ENCODE results near the gene RC3H1.
"Not testable (repeated sequence)": the region's sequence is repeated elsewhere in the genome, so short reads cannot be mapped to it uniquely, and the experiment has no call there.

The RC3H1 gene

GRCh38 chr1:174005032-174005431 lies 17.1 kb downstream of the RC3H1 start:
- H3K9me3 Mint-ChIP-seq: no peaks in the 10 kb centered on the region
- H3K4me1 Mint-ChIP-seq (ENCODE audit: low read depth): peaks cover 64% of the 10 kb centered on the region
- no peak overlapping the region for H3K27ac Mint-ChIP-seq
- DNase-seq: no peak
- peaks cover 42% of the 10 kb centered on the region for H3K36me3 Mint-ChIP-seq (ENCODE audit: low read depth)
- H3K27me3 Mint-ChIP-seq: no peaks in the 10 kb centered on the region
- H3K4me3 Mint-ChIP-seq: no peak overlapping the region

- H3K4me1 Mint-ChIP-seq (ENCODE audit: low read depth): peaks cover 60% of the 10 kb centered on the region
- no peaks in the 10 kb centered on the region for H3K27me3 Mint-ChIP-seq
- DNase-seq: no peak
- no peak overlapping the region for H3K27ac Mint-ChIP-seq
- no peaks in the 10 kb centered on the region for H3K9me3 Mint-ChIP-seq
- no peak overlapping the region for H3K4me3 Mint-ChIP-seq
- H3K36me3 Mint-ChIP-seq (ENCODE audit: low read depth): peaks cover 34% of the 10 kb centered on the region
Measured at GRCh38 chr1:174003867-174004266, 18.3 kb downstream of the RC3H1 start.

- H3K4me1 Mint-ChIP-seq (ENCODE audit: low read depth): peaks cover 64% of the 10 kb centered on the region
- no peak overlapping the region for H3K4me3 Mint-ChIP-seq
- no peaks in the 10 kb centered on the region for H3K27me3 Mint-ChIP-seq
- DNase-seq: no peak
- H3K27ac Mint-ChIP-seq: no peak overlapping the region
- no peaks in the 10 kb centered on the region for H3K9me3 Mint-ChIP-seq
- H3K36me3 Mint-ChIP-seq (ENCODE audit: low read depth): peaks cover 30% of the 10 kb centered on the region
Measured at GRCh38 chr1:174001573-174001972, 20.6 kb downstream of the RC3H1 start.

GRCh38 chr1:174000371-174000770 lies 21.8 kb downstream of the RC3H1 start:
- H3K4me1 Mint-ChIP-seq (ENCODE audit: low read depth): peaks cover 63% of the 10 kb centered on the region
- H3K27me3 Mint-ChIP-seq: no peaks in the 10 kb centered on the region
- no peak overlapping the region for H3K4me3 Mint-ChIP-seq
- H3K27ac Mint-ChIP-seq: no peak overlapping the region
- peaks cover 32% of the 10 kb centered on the region for H3K36me3 Mint-ChIP-seq (ENCODE audit: low read depth)
- H3K9me3 Mint-ChIP-seq: no peaks in the 10 kb centered on the region
- DNase-seq: no peak

- H3K27ac Mint-ChIP-seq: peak overlapping the region; percentile 9
- DNase-seq: no peak
- peaks cover 43% of the 10 kb centered on the region for H3K36me3 Mint-ChIP-seq (ENCODE audit: low read depth)
- no peak overlapping the region for H3K4me3 Mint-ChIP-seq
- no peaks in the 10 kb centered on the region for H3K27me3 Mint-ChIP-seq
- no peaks in the 10 kb centered on the region for H3K9me3 Mint-ChIP-seq
- peaks cover 60% of the 10 kb centered on the region for H3K4me1 Mint-ChIP-seq (ENCODE audit: low read depth)
Measured at GRCh38 chr1:173997791-173998190, 24.4 kb downstream of the RC3H1 start.

GRCh38 chr1:173996995-173997394 lies 25.2 kb downstream of the RC3H1 start:
- H3K27me3 Mint-ChIP-seq: no peaks in the 10 kb centered on the region
- peak overlapping the region; percentile 35 for H3K27ac Mint-ChIP-seq
- H3K36me3 Mint-ChIP-seq (ENCODE audit: low read depth): peaks cover 48% of the 10 kb centered on the region
- peaks cover 54% of the 10 kb centered on the region for H3K4me1 Mint-ChIP-seq (ENCODE audit: low read depth)
- DNase-seq: no peak
- H3K4me3 Mint-ChIP-seq: no peak overlapping the region
- H3K9me3 Mint-ChIP-seq: no peaks in the 10 kb centered on the region

GRCh38 chr1:173995475-173995874 lies 26.7 kb downstream of the RC3H1 start:
- no peak for DNase-seq
- H3K9me3 Mint-ChIP-seq: no peaks in the 10 kb centered on the region
- peaks cover 56% of the 10 kb centered on the region for H3K36me3 Mint-ChIP-seq (ENCODE audit: low read depth)
- no peak overlapping the region for H3K4me3 Mint-ChIP-seq
- H3K27me3 Mint-ChIP-seq: no peaks in the 10 kb centered on the region
- peaks cover 41% of the 10 kb centered on the region for H3K4me1 Mint-ChIP-seq (ENCODE audit: low read depth)
- H3K27ac Mint-ChIP-seq: peak overlapping the region; percentile 27

GRCh38 chr1:173993948-173994347 lies 28.2 kb downstream of the RC3H1 start:
- H3K4me3 Mint-ChIP-seq, DNase-seq, H3K9me3 Mint-ChIP-seq, H3K27ac Mint-ChIP-seq, H3K27me3 Mint-ChIP-seq: not testable (repeated sequence)
- Mint-ChIP-seq H3K36me3 (ENCODE audit: low read depth) (peaks cover 57% of the 10 kb centered on the region), H3K4me1 (ENCODE audit: low read depth) (peaks cover 31% of the 10 kb centered on the region)

- no peak overlapping the region for H3K27ac Mint-ChIP-seq
- no peaks in the 10 kb centered on the region for H3K9me3 Mint-ChIP-seq
- H3K36me3 Mint-ChIP-seq (ENCODE audit: low read depth): peaks cover 71% of the 10 kb centered on the region
- DNase-seq: no peak
- peaks cover 3% of the 10 kb centered on the region for H3K4me1 Mint-ChIP-seq (ENCODE audit: low read depth)
- no peaks in the 10 kb centered on the region for H3K27me3 Mint-ChIP-seq
- H3K4me3 Mint-ChIP-seq: no peak overlapping the region
Measured at GRCh38 chr1:173988068-173988467, 34.1 kb downstream of the RC3H1 start.

GRCh38 chr1:173986951-173987350 lies 35.2 kb downstream of the RC3H1 start:
- H3K27ac Mint-ChIP-seq: peak overlapping the region; percentile 20
- H3K4me1 Mint-ChIP-seq (ENCODE audit: low read depth): peaks cover 2% of the 10 kb centered on the region
- H3K36me3 Mint-ChIP-seq (ENCODE audit: low read depth): peaks cover 69% of the 10 kb centered on the region

GRCh38 chr1:173970252-173970651 lies 51.9 kb downstream of the RC3H1 start:
- DNase-seq: no peak
- no peaks in the 10 kb centered on the region for H3K4me1 Mint-ChIP-seq (ENCODE audit: low read depth)
- peaks cover 75% of the 10 kb centered on the region for H3K36me3 Mint-ChIP-seq (ENCODE audit: low read depth)
- no peak overlapping the region for H3K27ac Mint-ChIP-seq
- no peak overlapping the region for H3K4me3 Mint-ChIP-seq
- H3K27me3 Mint-ChIP-seq: no peaks in the 10 kb centered on the region
- H3K9me3 Mint-ChIP-seq: no peaks in the 10 kb centered on the region

More at GRCh38 chr1:173986951-173987350, 35.2 kb downstream of the RC3H1 start:
- DNase-seq: no peak
- H3K27me3 Mint-ChIP-seq: no peaks in the 10 kb centered on the region
- H3K9me3 Mint-ChIP-seq: no peaks in the 10 kb centered on the region
- no peak overlapping the region for H3K4me3 Mint-ChIP-seq

GRCh38 chr1:173965896-173966295 lies 56.3 kb downstream of the RC3H1 start:
- not testable (repeated sequence) for H3K4me3 Mint-ChIP-seq; H3K27ac Mint-ChIP-seq; H3K4me1 Mint-ChIP-seq (ENCODE audit: low read depth); DNase-seq; H3K9me3 Mint-ChIP-seq; H3K27me3 Mint-ChIP-seq
- peaks cover 80% of the 10 kb centered on the region for H3K36me3 Mint-ChIP-seq (ENCODE audit: low read depth)

- Mint-ChIP-seq H3K9me3 (no peaks in the 10 kb centered on the region), H3K27ac (no peak overlapping the region), H3K4me3 (no peak overlapping the region), H3K36me3 (ENCODE audit: low read depth) (peaks cover 86% of the 10 kb centered on the region), H3K4me1 (ENCODE audit: low read depth) (no peaks in the 10 kb centered on the region), H3K27me3 (no peaks in the 10 kb centered on the region)
- DNase-seq: no peak
Measured at GRCh38 chr1:173963477-173963876, 58.7 kb downstream of the RC3H1 start.

- DNase-seq: no peak
- Mint-ChIP-seq H3K4me3 (no peak overlapping the region), H3K36me3 (ENCODE audit: low read depth) (peaks cover 79% of the 10 kb centered on the region), H3K9me3 (no peaks in the 10 kb centered on the region), H3K4me1 (ENCODE audit: low read depth) (no peaks in the 10 kb centered on the region), H3K27me3 (no peaks in the 10 kb centered on the region), H3K27ac (peak overlapping the region; percentile 69)
Measured at GRCh38 chr1:173960625-173961024, 61.5 kb downstream of the RC3H1 start.

- no peak for DNase-seq
- Mint-ChIP-seq H3K4me1 (ENCODE audit: low read depth) (peaks cover 21% of the 10 kb centered on the region), H3K36me3 (ENCODE audit: low read depth) (peaks cover 74% of the 10 kb centered on the region), H3K9me3 (no peaks in the 10 kb centered on the region), H3K27ac (peak overlapping the region; percentile 20), H3K27me3 (no peaks in the 10 kb centered on the region), H3K4me3 (no peak overlapping the region)
Measured at GRCh38 chr1:173954179-173954578, 68.0 kb downstream of the RC3H1 start.

GRCh38 chr1:173948594-173948993 lies 73.6 kb downstream of the RC3H1 start:
- Mint-ChIP-seq H3K4me1 (ENCODE audit: low read depth) (peaks cover 16% of the 10 kb centered on the region), H3K27me3 (no peaks in the 10 kb centered on the region), H3K9me3 (no peaks in the 10 kb centered on the region), H3K4me3 (no peak overlapping the region), H3K27ac (peak overlapping the region; percentile 50), H3K36me3 (ENCODE audit: low read depth) (peaks cover 82% of the 10 kb centered on the region)
- DNase-seq: no peak
